ENCODE results near the gene MTX1. TPM values are rescaled to one million over a fixed set of nuclear protein-coding genes. Genes with fewer than 3 reads are reported as not detected.
"Not testable (repeated sequence)": the region's sequence is repeated elsewhere in the genome, so short reads cannot be mapped to it uniquely, and the experiment has no call there.

Gene MTX1, protein sequence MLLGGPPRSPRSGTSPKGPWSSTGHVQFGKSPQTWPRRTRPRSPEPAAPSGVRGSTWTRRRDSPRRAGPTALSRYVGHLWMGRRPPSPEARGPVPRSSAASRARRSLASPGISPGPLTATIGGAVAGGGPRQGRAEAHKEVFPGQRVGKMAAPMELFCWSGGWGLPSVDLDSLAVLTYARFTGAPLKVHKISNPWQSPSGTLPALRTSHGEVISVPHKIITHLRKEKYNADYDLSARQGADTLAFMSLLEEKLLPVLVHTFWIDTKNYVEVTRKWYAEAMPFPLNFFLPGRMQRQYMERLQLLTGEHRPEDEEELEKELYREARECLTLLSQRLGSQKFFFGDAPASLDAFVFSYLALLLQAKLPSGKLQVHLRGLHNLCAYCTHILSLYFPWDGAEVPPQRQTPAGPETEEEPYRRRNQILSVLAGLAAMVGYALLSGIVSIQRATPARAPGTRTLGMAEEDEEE
- 10 to 100 TPM; 49.8 to 55.4 (median 51.5) TPM for total RNA-seq (2021; fragmentation: NEBNext Ultra II Directional; extraction: Animal tissue kit (Norgen Biotek cat#: 25700))
- long read RNA-seq, transcript MTX1-202 (8 exons, 1,632 nt): major isoform, 45 of 52 reads
- long read RNA-seq, partial matches to known transcripts: 2 of 52 reads
- long read RNA-seq, other reads (novel, unspliced or antisense): 4 of 52 reads

DNA sequence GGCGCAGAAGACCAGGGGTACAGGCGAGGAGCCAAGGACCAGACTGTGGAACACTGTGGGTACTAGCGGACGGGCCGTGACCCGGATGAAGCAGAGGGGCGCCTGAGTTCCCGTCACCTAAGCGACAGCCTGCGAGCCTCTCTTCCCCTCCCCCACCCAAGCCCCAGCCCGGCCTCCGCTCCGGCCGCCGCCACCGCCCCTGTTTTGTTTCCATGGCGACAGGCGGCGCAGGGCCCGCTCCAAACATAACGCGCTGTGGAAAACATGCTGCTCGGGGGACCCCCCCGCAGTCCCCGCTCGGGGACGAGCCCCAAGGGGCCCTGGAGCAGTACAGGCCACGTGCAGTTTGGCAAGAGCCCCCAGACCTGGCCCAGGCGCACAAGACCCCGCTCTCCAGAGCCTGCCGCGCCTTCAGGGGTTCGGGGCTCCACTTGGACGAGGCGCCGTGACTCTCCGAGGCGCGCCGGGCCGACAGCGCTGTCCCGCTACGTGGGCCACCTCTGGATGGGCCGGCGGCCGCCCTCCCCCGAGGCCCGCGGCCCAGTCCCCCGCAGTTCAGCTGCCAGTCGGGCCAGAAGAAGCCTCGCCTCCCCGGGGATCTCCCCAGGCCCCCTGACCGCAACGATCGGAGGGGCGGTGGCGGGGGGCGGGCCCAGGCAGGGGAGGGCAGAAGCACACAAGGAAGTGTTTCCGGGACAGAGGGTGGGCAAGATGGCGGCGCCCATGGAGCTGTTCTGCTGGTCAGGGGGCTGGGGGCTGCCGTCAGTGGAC lies at the start of gene MTX1:
Gene MTX1, plus strand, starts transcription at position 155 of the 771 bp plus-strand sequence. Its CDS starts 110 bp downstream, at position 265.
- Mint-ChIP-seq H3K4me3 (peak within 1 kb of the TSS; percentile 94), H3K27ac (peak within 1 kb of the TSS; percentile 99), H3K27me3 (ENCODE audit: insufficient read depth) (no peaks in the 10 kb centered on the region; the same call in 1 of the 2 replicates), H3K4me1 (ENCODE audit: low read depth) (peaks cover 35% of the 10 kb centered on the region), H3K36me3 (ENCODE audit: low read depth) (peaks cover 5% of the 10 kb centered on the region; the same call in 1 of the 2 replicates), H3K9me3 (no peaks in the 10 kb centered on the region)
- TF ChIP-seq, protein P1, sequence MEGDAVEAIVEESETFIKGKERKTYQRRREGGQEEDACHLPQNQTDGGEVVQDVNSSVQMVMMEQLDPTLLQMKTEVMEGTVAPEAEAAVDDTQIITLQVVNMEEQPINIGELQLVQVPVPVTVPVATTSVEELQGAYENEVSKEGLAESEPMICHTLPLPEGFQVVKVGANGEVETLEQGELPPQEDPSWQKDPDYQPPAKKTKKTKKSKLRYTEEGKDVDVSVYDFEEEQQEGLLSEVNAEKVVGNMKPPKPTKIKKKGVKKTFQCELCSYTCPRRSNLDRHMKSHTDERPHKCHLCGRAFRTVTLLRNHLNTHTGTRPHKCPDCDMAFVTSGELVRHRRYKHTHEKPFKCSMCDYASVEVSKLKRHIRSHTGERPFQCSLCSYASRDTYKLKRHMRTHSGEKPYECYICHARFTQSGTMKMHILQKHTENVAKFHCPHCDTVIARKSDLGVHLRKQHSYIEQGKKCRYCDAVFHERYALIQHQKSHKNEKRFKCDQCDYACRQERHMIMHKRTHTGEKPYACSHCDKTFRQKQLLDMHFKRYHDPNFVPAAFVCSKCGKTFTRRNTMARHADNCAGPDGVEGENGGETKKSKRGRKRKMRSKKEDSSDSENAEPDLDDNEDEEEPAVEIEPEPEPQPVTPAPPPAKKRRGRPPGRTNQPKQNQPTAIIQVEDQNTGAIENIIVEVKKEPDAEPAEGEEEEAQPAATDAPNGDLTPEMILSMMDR (IDR thresholded peaks at IDR 0.05): 0 out of 2 replicates have a peak, but pooled peaks have one; percentile 16
- DNase-seq: peak; percentile 80

DNA sequence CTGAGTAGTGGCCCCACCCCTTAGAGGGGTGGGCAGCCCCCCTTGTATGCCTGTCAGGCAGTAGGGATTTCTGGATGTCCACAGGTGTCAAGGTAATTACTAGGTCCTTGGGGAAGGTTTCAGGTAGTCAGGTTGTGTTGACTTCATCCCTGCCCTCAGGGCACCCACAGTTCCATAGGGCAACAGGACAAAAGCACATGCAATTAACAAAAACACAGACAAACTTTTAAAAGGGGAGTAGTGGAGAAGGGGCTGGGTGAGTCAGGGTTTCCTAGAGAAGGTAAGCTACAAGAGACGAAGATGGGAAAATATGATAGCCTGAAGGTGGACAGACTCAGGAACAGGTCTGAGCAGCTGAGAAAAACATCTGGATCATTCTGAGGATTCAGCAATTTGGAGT lies 49.5 kb upstream of the MTX1 start:
- Mint-ChIP-seq H3K27ac (no peak overlapping the region), H3K4me1 (ENCODE audit: low read depth) (no peaks in the 10 kb centered on the region), H3K4me3 (no peak overlapping the region), H3K27me3 (ENCODE audit: insufficient read depth) (peaks cover 19% of the 10 kb centered on the region), H3K36me3 (ENCODE audit: low read depth) (no peaks in the 10 kb centered on the region), H3K9me3 (no peaks in the 10 kb centered on the region)
- DNase-seq: no peak
- TF ChIP-seq, protein P1 (IDR thresholded peaks at IDR 0.05): no peak

DNA sequence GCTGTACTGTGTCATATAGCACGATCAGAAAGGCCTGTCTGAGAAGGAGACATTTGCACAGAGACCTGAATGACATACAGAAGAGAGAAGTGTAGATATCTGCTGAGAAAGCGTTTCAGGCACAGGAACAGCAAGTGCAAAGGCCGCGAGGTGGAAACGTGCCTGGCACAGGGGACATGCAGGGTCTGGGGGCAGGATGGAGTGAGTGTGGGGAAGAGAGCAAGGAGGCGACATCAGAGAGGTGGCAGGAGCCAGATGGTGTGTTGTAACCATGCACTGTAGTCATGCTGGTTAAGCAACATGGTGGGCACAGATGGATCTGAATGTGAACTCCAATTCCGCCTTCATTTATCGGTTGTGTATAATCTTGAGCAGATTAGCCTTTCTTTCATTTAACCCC lies 48.4 kb upstream of the MTX1 start:
- Mint-ChIP-seq H3K36me3 (ENCODE audit: low read depth) (no peaks in the 10 kb centered on the region), H3K27ac (no peak overlapping the region), H3K27me3 (ENCODE audit: insufficient read depth) (peaks cover 16% of the 10 kb centered on the region), H3K9me3 (no peaks in the 10 kb centered on the region), H3K4me1 (ENCODE audit: low read depth) (no peaks in the 10 kb centered on the region), H3K4me3 (no peak overlapping the region)
- TF ChIP-seq, protein P1 (IDR thresholded peaks at IDR 0.05): no peak
- DNase-seq: no peak

DNA sequence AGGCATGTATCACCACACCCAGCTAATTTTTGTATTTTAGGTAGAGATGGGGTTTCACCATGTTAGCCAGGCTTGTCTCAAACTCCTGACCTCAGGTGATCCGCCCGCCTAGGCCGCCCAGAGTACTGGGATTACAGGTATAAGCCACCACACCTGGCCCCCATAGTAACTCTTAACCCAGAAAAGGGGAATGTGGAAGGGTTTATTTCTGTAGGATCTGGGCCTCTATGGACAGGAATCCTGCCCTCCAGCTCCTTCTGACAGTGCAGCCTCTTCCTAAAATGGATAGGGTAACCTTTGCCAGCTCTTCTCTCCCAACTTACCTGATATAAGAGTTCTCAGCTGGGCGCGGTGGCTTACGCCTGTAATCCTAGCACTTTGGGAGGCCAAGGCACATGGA lies 45.9 kb upstream of the MTX1 start:
- peaks cover 20% of the 10 kb centered on the region for H3K27me3 Mint-ChIP-seq (ENCODE audit: insufficient read depth)
- H3K27ac Mint-ChIP-seq; DNase-seq; H3K4me1 Mint-ChIP-seq (ENCODE audit: low read depth); H3K9me3 Mint-ChIP-seq; H3K36me3 Mint-ChIP-seq (ENCODE audit: low read depth); H3K4me3 Mint-ChIP-seq: not testable (repeated sequence)

DNA sequence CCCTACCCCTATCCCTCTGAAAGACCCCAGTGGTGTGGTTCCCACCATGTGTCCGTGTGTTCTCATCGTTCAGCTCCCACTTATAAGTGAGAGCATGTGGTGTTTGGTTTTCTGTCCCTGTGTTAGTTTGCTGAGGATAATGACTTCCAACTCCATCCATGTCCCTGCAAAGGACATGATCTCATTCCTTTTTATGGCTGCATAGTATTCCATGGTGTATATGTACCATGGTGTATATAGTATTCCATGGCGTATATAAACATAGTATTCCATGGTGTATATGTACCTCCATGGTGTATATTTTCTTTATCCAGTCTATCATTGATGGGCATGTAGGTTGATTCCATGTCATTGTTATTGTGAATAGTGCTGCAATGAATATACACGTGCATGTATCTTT lies 44.7 kb upstream of the MTX1 start:
- H3K36me3 Mint-ChIP-seq (ENCODE audit: low read depth); DNase-seq; H3K27ac Mint-ChIP-seq; H3K9me3 Mint-ChIP-seq; H3K4me3 Mint-ChIP-seq; H3K4me1 Mint-ChIP-seq (ENCODE audit: low read depth): not testable (repeated sequence)
- H3K27me3 Mint-ChIP-seq (ENCODE audit: insufficient read depth): peaks cover 17% of the 10 kb centered on the region

DNA sequence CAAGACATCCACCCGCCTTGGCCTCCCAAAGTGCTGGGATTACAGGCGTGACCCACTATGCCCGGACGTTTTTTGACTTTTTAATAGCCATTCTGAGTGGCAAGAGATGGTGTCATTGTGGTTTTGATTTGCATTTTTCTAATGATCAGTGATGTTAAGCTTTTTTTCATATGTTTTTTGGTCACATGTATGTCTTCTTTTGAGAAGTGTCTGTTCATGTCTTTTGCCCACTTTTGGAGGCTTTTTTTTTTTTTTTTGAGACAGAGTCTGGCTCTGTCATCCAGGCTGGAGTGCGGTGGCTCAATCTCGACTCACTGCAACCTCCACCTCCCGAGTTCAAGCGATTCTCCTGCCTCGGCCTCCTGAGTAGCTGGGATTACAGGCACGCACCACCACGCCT lies 43.9 kb upstream of the MTX1 start:
- not testable (repeated sequence) for H3K4me3 Mint-ChIP-seq; H3K36me3 Mint-ChIP-seq (ENCODE audit: low read depth); H3K9me3 Mint-ChIP-seq; H3K4me1 Mint-ChIP-seq (ENCODE audit: low read depth); H3K27ac Mint-ChIP-seq; DNase-seq
- H3K27me3 Mint-ChIP-seq (ENCODE audit: insufficient read depth): peaks cover 12% of the 10 kb centered on the region

All from HFFc6 (cell line).